Cardiac fibroblast (primary cell): ENCODE results near the gene METTL1.
A peak's percentile ranks its signal among the peaks of the same experiment; 100 is the strongest.

Source experiments
- DNase-seq, 2 donors: peaks; one replicate each; pipeline versions ENCODE4 v3.0.0 to v3.0.0-alpha.2; 2010; ENCODE audit warnings: low read depth in 2 of 2
- H3K4me3 ChIP-seq, 2 donors: replicated peaks in 1 of 2; 1 replicate in 1 of 2; 2 replicates in 1 of 2; pipeline ENCODE4 v1.5.1; 2011; ENCODE audit warnings: low read depth in 2 of 2, low read length in 2 of 2, mild to moderate bottlenecking in 2 of 2, moderate library complexity in 1 of 2
- TF ChIP-seq, protein P1 (sequence below): IDR thresholded peaks from one replicate; pipeline ENCODE4 v1.5.1; 2011; ENCODE audit warnings: low read depth, mild to moderate bottlenecking, low read length, inconsistent platforms

METTL1 gene

DNA sequence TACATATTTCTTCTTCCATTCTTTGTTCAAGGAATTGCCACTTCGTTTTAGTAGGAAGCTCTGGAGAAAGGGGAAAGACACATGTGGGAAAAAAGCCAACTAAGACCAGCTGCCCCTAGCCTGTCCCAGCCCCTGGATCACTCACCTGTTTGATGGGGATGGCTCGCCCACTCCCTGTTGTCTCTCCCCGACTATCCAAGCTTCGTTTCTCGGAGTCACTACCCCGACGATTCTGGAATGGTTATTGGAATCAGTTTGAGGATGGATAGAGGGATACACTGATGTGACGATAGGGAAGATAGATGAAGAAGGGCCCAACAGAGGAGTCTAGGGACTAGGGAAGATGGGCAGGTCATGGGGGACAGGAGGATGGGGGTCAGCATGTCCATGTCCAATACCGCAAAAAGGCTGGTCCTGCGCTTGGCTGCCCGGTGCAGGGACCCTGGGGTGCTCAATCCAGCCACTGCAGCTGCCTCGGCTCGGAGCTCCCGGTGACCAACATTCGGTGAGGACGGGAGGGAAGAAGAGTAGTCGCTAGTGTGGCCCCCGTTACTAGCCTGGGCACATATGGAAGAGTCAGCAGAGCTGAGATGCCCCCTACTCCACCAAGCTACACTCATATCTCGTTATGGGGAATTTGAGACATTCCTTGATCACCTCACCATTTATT, 40.4 kb downstream of the METTL1 start:
- no peak overlapping the region for H3K4me3 ChIP-seq
- no peak for DNase-seq
- TF ChIP-seq, protein P1, sequence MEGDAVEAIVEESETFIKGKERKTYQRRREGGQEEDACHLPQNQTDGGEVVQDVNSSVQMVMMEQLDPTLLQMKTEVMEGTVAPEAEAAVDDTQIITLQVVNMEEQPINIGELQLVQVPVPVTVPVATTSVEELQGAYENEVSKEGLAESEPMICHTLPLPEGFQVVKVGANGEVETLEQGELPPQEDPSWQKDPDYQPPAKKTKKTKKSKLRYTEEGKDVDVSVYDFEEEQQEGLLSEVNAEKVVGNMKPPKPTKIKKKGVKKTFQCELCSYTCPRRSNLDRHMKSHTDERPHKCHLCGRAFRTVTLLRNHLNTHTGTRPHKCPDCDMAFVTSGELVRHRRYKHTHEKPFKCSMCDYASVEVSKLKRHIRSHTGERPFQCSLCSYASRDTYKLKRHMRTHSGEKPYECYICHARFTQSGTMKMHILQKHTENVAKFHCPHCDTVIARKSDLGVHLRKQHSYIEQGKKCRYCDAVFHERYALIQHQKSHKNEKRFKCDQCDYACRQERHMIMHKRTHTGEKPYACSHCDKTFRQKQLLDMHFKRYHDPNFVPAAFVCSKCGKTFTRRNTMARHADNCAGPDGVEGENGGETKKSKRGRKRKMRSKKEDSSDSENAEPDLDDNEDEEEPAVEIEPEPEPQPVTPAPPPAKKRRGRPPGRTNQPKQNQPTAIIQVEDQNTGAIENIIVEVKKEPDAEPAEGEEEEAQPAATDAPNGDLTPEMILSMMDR, result no peak

DNA sequence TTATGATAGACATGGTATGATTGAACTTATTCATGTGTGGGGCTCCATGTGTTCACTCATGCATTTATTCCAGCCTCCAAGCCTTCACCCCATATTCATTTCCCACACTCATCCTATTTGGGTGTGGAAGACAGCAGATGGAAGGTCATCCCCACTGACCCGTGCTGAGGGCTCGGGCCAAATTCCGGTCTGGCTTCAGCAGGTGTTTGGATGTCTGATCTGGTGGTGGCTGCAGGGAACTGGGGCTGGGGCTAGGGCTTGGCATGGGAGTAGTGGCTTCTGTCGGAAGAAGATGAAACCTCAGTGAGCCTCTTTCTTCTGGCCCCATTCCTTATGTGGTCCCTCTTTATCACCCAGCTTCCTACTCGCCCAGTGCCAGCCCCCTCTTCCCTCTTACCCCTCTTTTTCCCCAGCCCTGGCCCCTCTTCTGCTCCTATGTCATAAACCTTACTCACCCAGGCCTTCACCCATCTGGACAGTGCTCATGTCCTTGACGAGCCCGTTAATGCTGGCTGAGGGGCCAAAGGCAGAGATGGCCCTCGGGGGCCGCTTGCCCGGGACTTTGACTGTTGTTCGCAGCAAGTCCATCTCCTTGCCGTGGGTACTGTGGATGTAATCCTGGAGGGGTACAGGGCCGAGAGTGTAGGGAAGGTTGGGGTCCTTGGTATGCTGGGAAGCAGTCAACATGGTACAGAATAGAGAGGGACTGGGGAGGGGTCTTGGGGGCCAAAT, 41.4 kb downstream of the METTL1 start:
- TF ChIP-seq, protein P1, result no peak
- H3K4me3 ChIP-seq, result no peak overlapping the region
- DNase-seq, result no peak

DNA sequence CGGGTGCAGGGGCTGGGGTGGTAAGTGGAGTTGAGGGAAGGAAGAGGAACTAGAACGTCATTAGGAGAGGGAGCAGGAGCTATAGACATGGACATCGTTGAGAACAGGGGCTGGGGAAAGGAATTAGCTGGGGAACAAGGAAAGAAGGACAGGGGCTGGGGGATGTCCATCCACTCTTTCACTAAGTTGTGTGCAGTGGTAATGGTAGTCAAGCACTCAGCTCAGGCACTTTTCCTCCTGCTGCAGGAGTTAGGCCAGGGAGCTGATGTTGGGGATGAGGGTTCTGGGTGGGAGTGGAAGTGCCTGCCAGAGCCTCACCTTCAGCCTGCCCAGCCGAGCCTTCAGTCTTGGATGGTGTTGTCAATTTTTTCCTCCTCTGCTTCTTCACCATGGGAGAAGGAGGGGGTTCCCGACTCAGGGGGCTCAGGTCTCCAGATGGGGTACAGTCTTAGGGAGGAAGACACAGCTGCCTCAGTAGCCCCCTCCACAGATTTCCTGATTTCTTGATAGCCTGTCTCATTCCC, 42.5 kb downstream of the METTL1 start:
- TF ChIP-seq, protein P1, result no peak
- no peak for DNase-seq
- H3K4me3 ChIP-seq, result no peak overlapping the region

DNA sequence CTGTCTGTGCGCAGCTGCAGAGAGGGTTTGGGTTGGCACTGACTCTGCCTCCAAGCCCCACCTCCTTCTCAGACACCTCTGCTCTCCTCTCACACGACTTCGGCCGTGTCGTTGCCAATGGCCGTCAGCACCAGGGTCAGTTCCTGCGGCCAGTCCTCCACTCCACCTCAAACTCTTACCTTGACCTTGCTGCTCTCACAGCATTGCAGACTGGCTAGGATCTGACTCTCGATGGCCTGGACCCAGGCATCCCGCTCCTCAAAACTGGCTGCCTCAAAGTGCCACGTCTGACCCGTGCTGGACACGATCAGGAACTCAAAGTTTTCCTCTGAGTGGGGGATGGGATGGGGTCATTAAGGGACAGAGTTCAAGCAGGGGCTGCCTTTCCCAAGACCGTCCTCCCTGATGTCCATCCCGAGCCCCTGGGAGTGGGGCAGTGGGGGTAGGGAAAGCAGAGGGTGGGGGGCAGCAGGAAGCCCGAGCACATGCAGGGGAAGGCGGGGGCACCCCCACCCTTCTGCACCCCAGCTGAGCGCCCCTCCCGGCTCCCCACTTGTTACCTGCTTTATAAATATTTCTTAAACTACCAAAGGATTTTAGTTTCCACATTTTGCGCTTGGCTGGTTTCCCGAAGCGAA, 44.0 kb downstream of the METTL1 start:
- H3K4me3 ChIP-seq, result no peak overlapping the region
- no peak for DNase-seq
- TF ChIP-seq, protein P1, result no peak

DNA sequence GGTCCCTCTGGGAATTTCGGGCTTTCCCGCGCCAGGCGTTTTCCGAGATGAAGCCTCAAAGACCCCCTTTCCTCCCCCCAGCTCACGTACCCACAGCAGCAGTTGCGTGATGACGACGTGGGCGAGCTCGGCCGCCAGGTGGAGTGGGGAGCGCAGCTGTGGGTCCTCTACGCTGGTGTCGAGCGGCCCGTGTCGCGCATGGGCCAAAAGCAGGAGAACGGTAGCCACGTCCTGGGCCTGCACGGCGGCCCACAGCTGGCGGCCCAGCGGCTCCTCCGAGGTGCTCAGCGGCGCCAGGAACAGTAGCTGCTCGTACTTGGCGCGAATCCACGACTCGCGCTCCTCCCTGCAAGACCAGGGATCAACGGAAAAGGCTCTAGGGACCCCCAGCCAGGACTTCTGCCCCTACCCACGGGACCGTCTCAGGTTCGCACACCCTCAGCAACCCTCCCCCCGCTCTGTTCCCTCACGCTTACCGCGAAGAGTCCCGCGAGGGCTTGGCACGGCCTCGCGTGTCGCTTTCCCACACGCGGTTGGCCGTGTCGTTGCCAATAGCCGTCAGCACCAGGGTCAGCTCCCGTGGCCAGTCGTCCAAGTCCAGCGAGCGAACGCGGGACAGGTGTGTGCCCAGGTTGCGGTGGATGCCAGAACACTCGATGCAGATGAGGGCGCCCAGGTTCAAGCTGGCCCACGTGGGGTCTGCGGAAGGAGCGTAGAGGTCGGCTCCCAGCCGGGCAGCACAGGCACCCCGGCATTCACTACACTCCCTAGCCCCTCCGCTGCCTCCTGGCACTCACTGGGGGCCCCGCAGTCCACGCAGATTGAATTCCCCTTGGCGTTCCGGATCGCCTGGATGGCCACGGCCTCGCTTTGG, 44.8 kb downstream of the METTL1 start:
- peak overlapping the region; percentile 80 to 87 for H3K4me3 ChIP-seq
- TF ChIP-seq, protein P1, result peak; percentile 42
- peak in 1 of 2 donors; percentile 52 for DNase-seq
